GM19467 (cell line): ENCODE measurements around the gene FNBP1.

Experiments used
- ATAC-seq: cut with Tn5 transposase; IDR thresholded peaks from one replicate; pipeline ENCODE4 v1.9.1; 2021; ENCODE audit warnings: mild to moderate bottlenecking, moderate library complexity; ENCODE audit not compliant: unreplicated experiment

The FNBP1 gene

GRCh38 chr9:129838707-129839259 lies 204.2 kb downstream of the FNBP1 start:
- ATAC-seq = no peak
